Stimulated activated CD8-positive, alpha-beta memory T cell treated with anti-CD3 and anti-CD28 coated beads, Interleukin-7, amount 100 ng/mL, for 1 hour (primary cell): Measurements from ENCODE around the gene DUXB.

ENCODE experiments used
- DNase-seq, 2 donors: peaks; one replicate each; pipeline ENCODE4 v3.0.0-alpha.2; 2020; ENCODE audit warnings: low read depth in 2 of 2

Gene DUXB, protein sequence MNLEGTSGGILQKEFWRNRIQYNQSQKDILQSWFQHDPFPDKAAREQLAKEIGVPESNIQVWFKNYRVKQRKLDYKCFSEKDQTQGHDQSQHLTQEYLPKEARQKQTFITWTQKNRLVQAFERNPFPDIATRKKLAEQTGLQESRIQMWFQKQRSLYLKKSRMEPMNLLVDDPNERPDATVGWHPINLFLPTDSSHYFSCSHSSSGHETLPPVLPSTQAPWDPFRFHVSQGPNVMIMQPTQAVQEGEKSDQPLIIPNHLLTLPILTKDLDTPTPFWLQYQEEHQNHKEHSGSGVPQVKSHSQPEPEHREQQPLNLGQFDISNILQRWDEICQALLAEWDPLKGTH

DNA sequence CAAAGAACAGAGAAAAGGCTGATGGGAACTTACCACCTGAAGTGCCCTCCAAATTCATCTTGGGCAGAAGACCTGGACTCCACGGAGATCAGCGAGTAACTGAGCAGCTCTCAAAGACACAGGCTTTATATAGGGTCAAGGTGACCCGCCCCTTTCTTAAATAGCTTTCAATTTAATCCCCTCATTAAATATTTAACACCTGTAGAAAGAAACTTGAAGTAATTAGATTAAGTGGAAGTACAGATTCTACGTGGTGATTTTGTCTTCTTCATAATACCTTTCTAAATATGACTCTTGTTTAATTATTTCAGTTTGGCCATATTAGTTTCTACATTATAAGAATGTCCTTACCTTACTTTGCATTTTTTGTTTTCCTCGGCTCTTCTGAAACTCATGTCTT lies at the start of gene DUXB:
DUXB (minus strand) TSS at position 101 of the 400 bp plus-strand sequence; CDS start at position 58, 43 bp downstream.
- DNase-seq = no peak

DNA sequence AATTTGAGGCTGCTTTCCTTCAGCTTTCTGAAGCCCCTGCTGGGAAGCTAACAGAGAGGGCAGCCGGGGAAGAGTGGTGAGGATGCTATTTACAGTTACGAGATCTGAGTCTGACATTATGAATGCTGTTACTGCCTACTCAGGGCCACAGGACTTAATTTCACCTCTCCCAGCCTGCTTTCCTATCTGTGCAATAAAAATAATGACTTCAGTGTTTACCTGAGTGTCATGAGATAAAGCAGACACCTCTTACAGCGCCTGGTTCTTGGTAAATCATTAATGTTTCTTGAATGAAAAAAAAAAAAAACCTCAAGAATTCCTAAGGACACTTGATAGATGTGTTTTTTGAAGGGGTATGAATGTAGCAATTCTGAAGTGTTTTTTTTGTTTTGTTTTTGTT lies 49.3 kb upstream of the DUXB start:
- DNase-seq = no peak

DNA sequence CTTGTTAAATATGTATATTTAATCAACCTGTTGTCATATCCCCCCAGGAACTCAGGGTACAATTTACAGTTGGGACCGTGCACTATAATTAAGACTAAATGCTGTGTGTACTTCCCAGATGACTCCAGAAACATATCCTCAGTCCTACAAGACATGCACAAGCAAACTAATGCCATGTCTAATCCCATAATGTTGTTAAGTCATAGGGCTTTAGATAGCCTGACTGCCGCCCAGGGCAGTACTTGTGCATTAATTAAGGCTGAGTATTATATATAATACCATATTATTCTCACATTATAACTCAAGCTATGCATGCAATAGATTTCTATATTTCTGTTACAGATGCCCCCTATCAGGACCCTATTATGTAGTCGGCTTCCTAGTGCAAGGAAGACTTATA lies 45.1 kb upstream of the DUXB start:
- DNase-seq = no peak

DNA sequence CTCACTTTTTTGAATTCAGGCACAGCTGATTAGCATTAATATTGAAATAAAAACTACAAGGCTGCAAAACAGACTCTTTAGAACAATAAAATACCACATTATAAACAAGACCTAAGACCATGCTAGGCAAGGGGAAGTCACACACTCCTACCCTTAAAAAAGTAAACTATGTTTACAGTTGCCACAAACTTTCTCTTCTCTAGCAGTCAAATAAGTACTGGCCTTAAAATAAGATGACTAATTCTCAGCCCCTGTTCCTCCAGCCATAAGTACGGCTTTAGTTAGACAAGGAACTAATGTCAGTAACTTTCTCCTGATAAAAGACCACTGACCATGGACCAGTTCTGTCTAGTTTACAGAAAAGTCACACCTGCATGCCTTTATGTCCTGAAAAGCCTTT lies 44.6 kb upstream of the DUXB start:
- DNase-seq = no peak

DNA sequence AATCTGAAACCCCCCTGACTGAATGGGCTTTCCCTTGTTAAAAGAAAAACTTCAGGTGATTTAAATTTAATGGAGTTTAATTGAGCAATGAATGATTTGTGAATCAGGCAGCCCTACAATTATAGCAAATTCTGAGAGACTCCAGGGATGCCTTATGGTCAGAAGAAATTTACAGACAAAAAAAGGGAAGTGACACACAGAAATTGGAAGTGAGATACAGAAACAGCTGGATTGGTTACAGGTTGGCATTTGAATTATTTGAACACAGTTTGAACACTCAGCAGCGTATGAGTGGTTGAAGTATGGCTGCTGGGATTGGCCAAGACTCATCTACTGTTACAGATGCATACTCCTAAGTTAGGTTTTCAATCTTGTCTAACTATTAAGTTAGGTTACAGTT lies 44.0 kb upstream of the DUXB start:
- DNase-seq = no peak

DNA sequence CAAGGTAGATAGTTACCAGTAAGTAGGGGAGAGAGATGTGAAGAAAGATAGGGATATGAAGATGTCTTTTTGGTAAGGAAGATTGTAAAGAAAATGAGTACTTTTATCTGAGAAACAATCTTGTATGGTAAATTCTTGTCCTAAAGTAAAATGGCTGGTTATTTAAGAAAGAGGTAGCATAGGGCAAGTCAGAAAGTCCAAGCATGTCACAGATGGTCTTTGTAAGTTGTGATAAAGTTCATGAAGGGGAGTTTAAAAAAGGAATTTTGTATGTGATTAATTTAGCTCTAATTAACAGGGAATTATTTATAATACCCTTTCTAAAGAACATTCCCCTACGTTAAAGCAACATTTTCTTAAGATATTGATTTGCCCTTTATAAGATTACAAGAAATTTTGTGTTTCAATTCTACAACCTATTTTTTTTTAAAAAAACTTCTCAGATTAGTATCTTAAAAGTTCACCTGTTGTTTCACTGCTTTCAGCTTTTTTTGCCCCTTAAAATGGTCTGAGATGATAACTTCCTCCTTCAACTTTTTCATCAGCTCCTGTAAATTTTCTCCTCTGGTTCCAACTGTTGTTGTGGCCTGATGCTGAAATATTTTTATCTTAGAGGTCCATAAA lies 41.3 kb upstream of the DUXB start:
- DNase-seq = no peak

DNA sequence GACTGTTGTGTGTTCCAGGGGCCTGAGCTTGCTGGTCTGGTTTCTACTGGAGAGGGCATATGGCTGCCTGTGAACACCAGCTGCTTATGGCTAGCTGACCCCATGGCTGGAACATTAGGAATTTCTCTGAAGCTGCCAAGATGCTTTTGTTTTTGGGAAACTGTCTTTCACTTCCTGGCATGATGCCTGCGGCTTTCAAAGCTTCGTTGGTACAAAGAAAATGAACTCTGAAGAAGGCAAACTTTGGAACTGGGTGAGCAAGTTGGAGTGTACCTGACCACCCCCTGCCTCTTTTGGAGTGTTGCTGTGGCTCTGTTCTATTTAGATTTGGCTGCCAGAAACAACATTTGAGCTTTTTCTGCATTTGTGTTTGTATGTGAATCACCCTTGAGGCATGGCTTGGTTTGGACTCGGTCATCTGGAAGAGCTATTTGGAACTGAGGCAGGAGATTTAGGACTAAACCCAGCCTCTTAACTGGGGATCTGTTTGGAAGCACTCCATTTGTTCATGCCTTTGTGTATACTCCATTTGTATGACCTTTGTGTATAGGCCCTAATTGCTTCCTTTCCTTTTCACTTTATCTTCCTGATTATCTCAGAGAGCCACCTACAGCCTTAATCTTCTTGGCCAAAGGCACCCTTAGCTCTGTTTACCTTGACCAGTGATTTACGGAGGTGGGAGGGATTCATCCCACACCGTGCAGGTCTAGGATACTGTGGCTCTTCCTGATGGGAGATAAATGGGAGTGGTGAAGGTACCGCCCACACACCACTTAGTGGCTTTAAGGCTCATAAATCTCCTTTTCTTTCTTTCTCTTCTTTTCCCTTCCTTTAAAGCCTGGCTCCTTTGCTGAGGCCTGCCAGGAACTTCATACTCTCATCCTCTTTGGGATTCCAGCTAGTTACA lies 32.3 kb upstream of the DUXB start:
- no peak for DNase-seq

DNA sequence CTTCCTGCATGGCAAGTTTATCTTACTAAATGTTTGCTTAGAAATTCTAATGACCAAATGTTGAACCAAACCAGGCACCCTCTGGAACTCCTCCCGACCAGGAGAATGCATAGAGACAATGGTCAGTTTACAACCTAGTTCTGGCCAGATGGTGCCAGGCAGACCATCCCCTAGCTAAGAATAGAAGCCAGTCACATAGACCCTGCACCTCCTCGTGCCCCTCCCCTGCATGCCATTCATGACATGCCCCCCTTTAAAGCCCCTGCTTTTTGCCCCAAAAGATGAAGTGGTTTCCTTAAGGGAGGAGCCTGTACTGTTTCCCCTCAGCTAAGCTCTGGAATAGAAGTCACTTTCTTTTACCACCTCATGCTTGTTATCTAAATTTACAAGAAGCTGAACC lies 31.6 kb upstream of the DUXB start:
- no peak for DNase-seq

DNA sequence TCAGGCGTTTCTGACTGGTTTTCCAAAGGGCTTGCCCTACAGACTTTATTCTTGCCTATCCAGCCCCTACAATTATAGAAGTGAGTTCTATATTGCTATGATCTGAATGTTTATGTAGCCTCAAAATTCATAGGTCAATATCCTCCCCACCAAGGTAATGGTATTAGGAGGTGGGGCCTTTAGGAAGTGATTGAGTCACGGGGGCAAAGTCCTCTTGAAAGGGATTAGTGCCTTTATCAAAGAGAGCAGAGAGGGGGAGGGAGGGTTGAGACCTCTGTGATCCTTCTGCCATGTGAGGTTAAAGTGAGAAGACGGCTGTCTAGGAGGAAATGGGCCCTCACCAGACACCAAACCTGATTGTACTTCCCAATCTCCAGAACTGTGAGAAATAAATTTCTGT lies 26.0 kb upstream of the DUXB start:
- no peak for DNase-seq

DNA sequence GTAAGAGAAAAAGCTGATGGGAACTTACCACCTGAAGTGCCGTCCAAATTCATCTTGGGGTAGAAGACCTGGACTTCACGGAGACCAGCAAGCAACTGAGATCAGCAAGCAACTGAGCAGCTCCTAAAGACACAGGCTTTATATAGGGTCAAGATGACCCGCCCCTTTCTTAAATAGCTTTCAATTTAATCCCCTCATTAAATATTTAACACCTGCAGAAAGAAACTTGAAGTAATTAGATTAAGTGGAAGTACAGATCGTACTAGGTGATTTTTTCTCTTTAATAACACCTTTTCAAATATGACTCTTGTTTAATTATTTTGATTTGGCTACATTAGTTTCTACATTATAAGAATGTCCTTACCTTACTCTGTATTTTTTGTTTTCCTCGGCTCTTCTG lies 25.1 kb upstream of the DUXB start, which contains the start of gene CPHXL:
CPHXL (minus strand) TSS at position 101 of the 400 bp plus-strand sequence; CDS start at position 53, 48 bp downstream.
- no peak for DNase-seq

DNA sequence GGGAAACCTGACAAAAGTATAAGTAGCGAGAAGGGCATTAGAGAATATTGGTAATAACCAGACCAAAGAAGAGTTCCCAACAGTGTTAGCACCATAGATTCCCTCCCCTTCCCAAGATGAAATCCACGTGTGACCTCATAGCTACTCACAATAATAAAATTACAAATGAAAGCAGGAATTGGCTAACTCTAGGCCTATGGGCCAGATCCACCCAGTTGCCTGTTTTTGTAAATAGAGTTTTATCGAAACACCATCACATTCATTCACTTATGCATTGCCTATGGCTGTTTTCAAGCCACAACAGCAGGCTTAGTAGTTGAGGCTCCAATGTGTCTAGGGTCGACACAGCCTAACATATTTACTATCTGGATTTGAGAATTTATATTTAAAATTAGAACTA lies 17.2 kb upstream of the DUXB start:
- no peak for DNase-seq

DNA sequence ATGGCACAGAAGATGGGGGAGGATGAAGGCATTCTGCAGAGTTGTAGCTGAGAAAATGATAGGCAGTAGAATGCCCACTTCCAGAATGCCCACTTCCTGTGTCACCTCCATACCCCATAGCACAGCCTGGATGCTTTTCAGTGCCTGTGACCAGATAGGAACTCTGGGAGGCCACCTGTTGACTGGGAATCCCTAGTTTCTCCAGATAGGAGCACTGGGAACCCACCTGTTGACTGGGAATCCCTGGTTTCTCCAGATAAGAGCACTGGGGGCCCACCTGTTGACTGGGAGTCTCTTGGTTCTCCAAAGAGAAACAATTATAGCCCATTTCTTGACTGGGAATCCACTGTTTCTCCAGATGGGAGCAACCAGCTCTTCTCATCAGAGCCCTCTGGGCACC lies 13.4 kb upstream of the DUXB start:
- DNase-seq = no peak

DNA sequence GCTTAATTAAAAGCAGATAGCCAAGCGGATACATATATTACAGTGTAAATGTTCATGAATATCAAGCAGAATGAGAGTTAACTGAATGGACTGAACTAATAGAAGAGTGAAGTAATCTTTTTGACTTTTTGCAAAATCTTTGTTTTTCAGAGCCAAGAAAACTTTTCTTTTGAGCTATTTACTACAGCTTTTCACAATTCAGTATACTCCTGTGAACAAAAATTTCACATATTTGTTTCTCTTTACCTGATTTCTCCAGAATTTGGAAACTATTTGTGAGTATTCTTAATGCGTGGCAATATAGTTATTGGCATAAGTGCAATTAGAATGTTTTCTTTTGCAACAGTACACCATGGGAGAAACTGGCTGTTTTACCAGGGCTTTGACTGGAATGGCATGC lies 9.1 kb upstream of the DUXB start:
- DNase-seq = no peak

DNA sequence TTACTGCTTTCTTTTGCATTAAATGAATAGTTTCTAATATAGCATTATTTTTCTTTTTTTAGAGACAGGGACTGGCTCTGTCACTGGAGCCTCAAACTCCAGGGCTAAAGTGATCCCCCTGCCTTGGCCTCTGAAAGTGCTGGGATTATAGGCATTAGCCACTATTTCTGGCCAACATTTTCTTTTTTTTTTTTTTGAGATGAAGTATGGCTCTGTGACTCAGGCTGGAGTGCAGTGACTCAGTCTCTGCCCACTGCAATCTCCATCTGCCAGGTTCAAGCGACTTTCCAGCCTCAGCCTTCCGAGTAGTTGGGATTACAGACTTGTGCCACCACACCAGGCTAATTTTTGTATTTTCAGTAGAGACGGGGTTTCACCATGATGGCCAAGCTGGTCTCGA lies 2.0 kb upstream of the DUXB start:
- DNase-seq = no peak

DNA sequence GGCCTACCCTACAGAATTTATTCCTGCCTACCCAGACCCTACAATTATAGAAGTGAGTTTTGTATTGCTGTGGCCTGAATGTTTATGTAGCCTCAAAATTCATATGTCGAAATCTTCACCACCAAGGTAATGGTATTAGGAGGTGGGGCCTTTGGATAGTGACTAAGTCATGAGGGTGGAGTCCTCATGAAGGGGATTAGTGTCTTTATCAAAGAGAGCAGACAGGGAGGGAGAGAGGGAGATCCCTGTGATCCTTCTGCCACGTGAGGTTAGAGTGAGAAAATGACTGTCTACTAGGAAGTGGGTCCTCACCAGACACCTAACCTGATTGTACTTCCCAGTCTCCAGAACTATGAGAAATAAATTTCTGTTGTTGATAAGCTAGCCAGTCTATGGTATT lies 981 bp upstream of the DUXB start:
- no peak for DNase-seq

DNA sequence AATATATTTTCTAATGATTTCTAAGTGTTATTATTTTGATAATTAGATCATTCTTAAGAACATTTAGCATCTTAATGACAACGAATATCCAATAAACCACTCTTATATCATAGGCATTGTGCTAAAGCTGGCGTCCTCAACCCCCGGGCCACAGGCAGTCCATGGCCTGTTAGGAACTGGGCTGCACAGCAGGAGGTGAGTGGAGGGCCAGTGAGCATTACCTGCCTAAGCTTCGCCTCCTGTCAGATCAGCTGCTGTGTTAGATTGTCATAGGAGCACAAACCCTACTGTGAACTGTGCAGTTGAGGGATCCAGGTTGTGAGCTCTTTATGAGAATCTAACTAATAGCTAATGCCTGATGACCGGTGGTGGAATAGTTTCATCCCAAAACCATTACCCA lies 3.7 kb downstream of the DUXB start:
- DNase-seq = no peak

DNA sequence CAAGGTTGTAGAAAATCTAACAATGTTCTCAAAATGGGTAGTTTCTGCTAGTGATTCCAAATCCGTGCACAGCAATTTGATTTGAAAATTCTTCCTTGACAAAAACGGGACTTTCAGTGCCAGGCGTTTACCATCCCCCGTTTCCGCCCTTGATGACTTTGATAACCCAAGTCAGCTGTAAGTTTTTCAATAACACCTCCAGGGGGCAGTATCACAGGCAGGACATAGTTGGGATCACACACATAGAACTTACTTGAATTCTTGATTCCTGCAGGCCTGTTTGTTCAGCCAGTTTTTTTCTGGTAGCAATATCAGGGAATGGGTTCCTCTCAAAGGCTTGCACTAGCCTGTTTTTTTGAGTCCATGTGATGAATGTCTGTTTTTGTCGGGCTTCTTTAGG lies 5.6 kb downstream of the DUXB start:
- no peak for DNase-seq

DNA sequence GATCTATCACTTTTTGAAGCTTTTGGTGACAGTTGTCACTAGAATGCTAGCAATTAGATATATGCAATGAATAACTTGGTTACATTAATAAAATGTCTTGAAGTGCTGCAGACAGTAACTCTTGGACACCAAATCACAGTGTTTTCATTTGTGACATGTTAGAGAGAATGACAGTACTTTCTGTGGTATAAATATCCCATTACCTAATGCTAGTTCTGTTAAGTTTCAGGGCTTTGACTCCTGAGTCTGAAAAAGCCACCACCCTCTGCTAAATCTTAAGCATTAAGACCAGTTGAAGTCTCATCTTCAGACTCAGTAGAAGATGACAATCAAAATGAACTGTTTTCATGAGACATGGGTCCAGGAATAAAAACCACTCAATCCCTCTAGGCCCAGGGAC lies 13.9 kb downstream of the DUXB start:
- no peak for DNase-seq

DNA sequence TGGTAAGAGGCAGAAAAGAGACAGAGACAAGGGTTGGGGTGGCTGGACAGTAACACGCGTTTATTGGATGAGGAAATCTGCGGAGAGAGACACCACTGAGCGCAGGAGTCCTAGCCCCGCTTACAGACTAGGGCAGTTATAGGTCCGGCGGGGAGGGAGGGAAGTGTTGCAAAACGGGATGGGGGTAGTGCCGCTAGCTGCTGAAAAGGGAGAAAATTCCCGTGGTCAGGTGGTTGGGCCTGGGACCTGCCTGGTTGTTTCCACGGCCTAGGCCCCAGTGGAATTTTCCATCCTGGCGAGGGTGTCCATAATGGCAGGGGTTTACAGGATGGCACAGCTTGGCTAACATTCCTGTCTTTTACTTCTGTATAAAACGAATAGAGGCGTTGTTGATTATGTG lies 19.0 kb downstream of the DUXB start:
- DNase-seq = no peak

DNA sequence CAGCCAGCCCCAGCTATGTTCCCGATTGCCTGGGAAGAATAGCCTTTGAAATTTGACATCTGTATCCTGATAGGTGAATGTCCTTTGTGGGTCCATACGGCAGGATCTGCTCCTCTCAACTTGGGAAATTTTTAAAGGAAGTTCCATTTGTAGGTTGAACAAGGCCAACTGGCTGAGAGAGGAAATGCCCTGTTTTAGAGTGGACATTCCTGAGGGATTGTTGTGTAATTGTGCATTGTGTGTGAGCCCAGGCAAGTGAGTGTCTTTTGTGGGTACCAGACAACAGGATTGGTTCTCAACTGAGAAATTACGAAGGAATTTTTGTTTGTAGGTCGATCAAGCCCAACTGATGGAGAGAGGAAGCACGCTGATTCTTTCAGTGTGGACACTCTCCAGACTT lies 21.9 kb downstream of the DUXB start:
- no peak for DNase-seq

DNA sequence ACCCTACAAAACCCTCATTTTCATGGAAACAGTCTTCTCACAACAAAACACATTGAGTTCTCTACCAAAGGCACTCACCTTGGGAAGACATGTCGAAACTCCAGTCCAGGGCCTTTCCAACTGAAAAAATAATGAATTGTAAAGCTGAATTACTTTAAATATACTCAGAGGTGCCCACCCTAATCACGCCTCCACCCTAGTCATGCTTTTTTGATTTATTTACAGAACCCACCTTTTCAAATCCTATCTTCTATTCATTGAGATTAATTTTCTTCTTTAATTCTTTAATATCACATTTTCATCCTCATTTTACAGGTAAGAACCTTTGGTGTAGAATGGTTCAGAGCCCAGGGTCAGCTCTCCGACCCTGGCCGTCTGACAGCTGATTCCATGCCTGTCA lies 24.4 kb downstream of the DUXB start, which contains the start of gene CPHXL2:
CPHXL2 (minus strand) TSS at position 101 of the 400 bp plus-strand sequence; CDS start at position 91, 10 bp downstream.
- no peak for DNase-seq

DNA sequence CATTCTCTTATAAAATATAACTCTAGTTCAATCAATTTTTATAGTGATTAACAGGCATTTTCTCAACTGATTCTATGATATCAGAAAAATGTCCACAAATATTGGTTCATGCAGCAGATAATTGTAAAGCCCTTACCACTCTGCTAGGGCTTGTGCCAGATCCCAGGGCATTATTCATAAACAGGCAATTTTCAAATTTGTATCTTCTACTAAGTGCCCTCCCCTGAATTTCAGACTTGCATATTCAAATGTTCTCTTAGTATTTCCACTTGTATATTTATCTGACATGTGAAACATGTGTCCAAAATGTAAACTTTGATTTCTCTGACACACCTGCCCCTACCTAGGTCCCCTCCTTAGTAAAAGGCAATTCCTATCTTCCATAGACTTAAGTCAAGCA lies 33.8 kb downstream of the DUXB start:
- no peak for DNase-seq
